CD4-positive, CD25-positive, alpha-beta regulatory T cell (primary cell): ENCODE data around the gene SH3BP2. TPM values are rescaled to one million over a fixed set of nuclear protein-coding genes. Genes with fewer than 3 reads are reported as not detected.
A peak's percentile ranks its signal among the peaks of the same experiment; 100 is the strongest.

Experiments
- ATAC-seq, 2 donors: fragments of 150-1000 bp; cut with Tn5 transposase; one replicate each; pipeline ENCODE4 v1.10.0; 2021; ENCODE audit warnings: low read depth in 2 of 2, moderate number of reproducible peaks in 2 of 2, moderate library complexity in 1 of 2
- DNase-seq, 3 donors: peaks; one replicate each; pipeline versions ENCODE4 v3.0.0 to v3.0.0-alpha.2; 2012 to 2022; ENCODE audit warnings: mixed read lengths in 1 of 3
- H3K27ac ChIP-seq: one replicate; pipeline ENCODE4 v1.7.0; 2013; ENCODE audit warnings: mild to moderate bottlenecking, low read length; ENCODE audit not compliant: insufficient read depth, poor library complexity, severe bottlenecking
- H3K27me3 ChIP-seq: one replicate; pipeline ENCODE4 v1.7.0; 2013; ENCODE audit warnings: low read length; ENCODE audit not compliant: control insufficient read depth, insufficient read depth
- H3K36me3 ChIP-seq: one replicate; pipeline ENCODE4 v1.7.0; 2013; ENCODE audit warnings: mild to moderate bottlenecking, low read length, moderate library complexity; ENCODE audit not compliant: control insufficient read depth, insufficient read depth
- H3K4me1 ChIP-seq: 2 replicates; pipeline ENCODE4 v1.7.0; 2013; ENCODE audit warnings: mild to moderate bottlenecking, low read length; ENCODE audit not compliant: insufficient read depth, control insufficient read depth, poor library complexity, severe bottlenecking
- H3K4me3 ChIP-seq: one replicate; pipeline ENCODE4 v1.7.0; 2013; ENCODE audit warnings: low read depth, mild to moderate bottlenecking, low read length, moderate library complexity
- H3K9me3 ChIP-seq, 2 experiments: 1 replicate in 1 of 2; 2 replicates in 1 of 2; pipeline ENCODE4 v1.7.0; 2013; ENCODE audit warnings: low read length in 2 of 2, mild to moderate bottlenecking in 1 of 2, moderate library complexity in 1 of 2; ENCODE audit not compliant: control insufficient read depth in 2 of 2
- H3K27ac Mint-ChIP-seq, 3 donors: one replicate each; pipeline ENCODE4 v1.8.0; 2020 to 2022; ENCODE audit warnings: mild to moderate bottlenecking in 3 of 3, mixed read lengths in 3 of 3, moderate library complexity in 2 of 3
- H3K27me3 Mint-ChIP-seq: one replicate; pipeline ENCODE4 v1.8.0; 2022; ENCODE audit warnings: mild to moderate bottlenecking, mixed read lengths
- H3K36me3 Mint-ChIP-seq: one replicate; pipeline ENCODE4 v1.8.0; 2020; ENCODE audit warnings: mixed read lengths
- H3K4me1 Mint-ChIP-seq, 4 donors: one replicate each; pipeline ENCODE4 v1.8.0; 2020 to 2022; ENCODE audit warnings: mixed read lengths in 4 of 4, mild to moderate bottlenecking in 1 of 4
- H3K4me3 Mint-ChIP-seq, 4 donors: one replicate each; pipeline ENCODE4 v1.8.0; 2020 to 2022; ENCODE audit warnings: mild to moderate bottlenecking in 4 of 4, mixed read lengths in 4 of 4, moderate library complexity in 3 of 4
- H3K9me3 Mint-ChIP-seq, 7 donors: one replicate each; pipeline ENCODE4 v1.8.0; 2020 to 2022; ENCODE audit warnings: mixed read lengths in 7 of 7, mild to moderate bottlenecking in 3 of 7, moderate library complexity in 2 of 7
- polyA plus RNA-seq, 4 donors: library from polyadenylated mRNA; unstranded; fragments of 300-500 nt; fragmentation: Illumina TruSeq; gene quantifications; one replicate each; pipeline ENCODE4 v1.2.3, GENCODE V29; 2021
- total RNA-seq: library from RNA; stranded (reverse); gene quantifications from one replicate; pipeline ENCODE4 v1.2.3, GENCODE V29; 2022

The SH3BP2 gene
- total and polyA plus RNA-seq, 5 donors from 2014 or later, result 7.6 to 61.7 (median 8.5) TPM

- Histone ChIP-seq H3K27ac (no peak overlapping the region), H3K4me1 (peaks cover 28% of the 10 kb centered on the region), H3K4me3 (no peak overlapping the region), H3K27me3 (no peaks in the 10 kb centered on the region), H3K9me3 (no peaks in the 10 kb centered on the region), H3K36me3 (peaks cover 10% of the 10 kb centered on the region)
- Mint-ChIP-seq H3K9me3 (no peaks in the 10 kb centered on the region), H3K27me3 (no peaks in the 10 kb centered on the region), H3K4me3 (no peak overlapping the region), H3K4me1 (peaks cover 31 to 85% (median 62%) of the 10 kb centered on the region in 4 donors), H3K27ac (peak overlapping the region; percentile 33 to 82 (median 82)), H3K36me3 (peaks cover 10% of the 10 kb centered on the region)
- no peak for ATAC-seq
- DNase-seq, result no peak
Observed at GRCh38 chr4:2868877-2869487, 76.1 kb downstream of the SH3BP2 start.

GRCh38 chr4:2869659-2870058 lies 76.8 kb downstream of the SH3BP2 start:
- Mint-ChIP-seq H3K4me3 (no peak overlapping the region), H3K36me3 (peaks cover 10% of the 10 kb centered on the region), H3K9me3 (no peaks in the 10 kb centered on the region), H3K4me1 (peaks cover 31 to 85% (median 61%) of the 10 kb centered on the region in 4 donors), H3K27ac (peak overlapping the region in 1 of 3 donors; percentile 33), H3K27me3 (no peaks in the 10 kb centered on the region)
- ATAC-seq, result no peak
- Histone ChIP-seq H3K36me3 (peaks cover 8% of the 10 kb centered on the region), H3K27ac (no peak overlapping the region), H3K9me3 (no peaks in the 10 kb centered on the region), H3K4me1 (peaks cover 27% of the 10 kb centered on the region), H3K4me3 (no peak overlapping the region), H3K27me3 (no peaks in the 10 kb centered on the region)
- no peak for DNase-seq

- H3K4me3 ChIP-seq, result no peak overlapping the region
- Mint-ChIP-seq H3K27ac (peak overlapping the region in 1 of 3 donors; percentile 67), H3K9me3 (no peaks in the 10 kb centered on the region), H3K4me1 (peaks cover 28 to 85% (median 58%) of the 10 kb centered on the region in 4 donors), H3K36me3 (peaks cover 10% of the 10 kb centered on the region), H3K4me3 (no peak overlapping the region), H3K27me3 (no peaks in the 10 kb centered on the region)
- no peaks in the 10 kb centered on the region for H3K9me3 ChIP-seq
- H3K36me3 ChIP-seq, result peaks cover 8% of the 10 kb centered on the region
- no peak for ATAC-seq
- H3K27me3 ChIP-seq, result no peaks in the 10 kb centered on the region
- no peak overlapping the region for H3K27ac ChIP-seq
- H3K4me1 ChIP-seq, result peaks cover 25% of the 10 kb centered on the region
- no peak for DNase-seq
Observed at GRCh38 chr4:2870082-2870481, 77.2 kb downstream of the SH3BP2 start.

GRCh38 chr4:2871466-2871865 lies 78.6 kb downstream of the SH3BP2 start:
- Histone ChIP-seq H3K27ac (peak overlapping the region; percentile 47), H3K4me3 (no peak overlapping the region), H3K9me3 (no peaks in the 10 kb centered on the region), H3K36me3 (peaks cover 14% of the 10 kb centered on the region), H3K27me3 (no peaks in the 10 kb centered on the region), H3K4me1 (peaks cover 22% of the 10 kb centered on the region)
- peaks cover 16% of the 10 kb centered on the region for H3K36me3 Mint-ChIP-seq
- H3K27me3 Mint-ChIP-seq, result no peaks in the 10 kb centered on the region
- H3K4me3 Mint-ChIP-seq, result peak overlapping the region in 1 of 4 donors; percentile 22
- ATAC-seq (no peak), DNase-seq (no peak)
- H3K9me3 Mint-ChIP-seq, result no peaks in the 10 kb centered on the region
- peak overlapping the region; percentile 16 to 67 (median 62) for H3K27ac Mint-ChIP-seq
- H3K4me1 Mint-ChIP-seq, result peaks cover 31 to 86% (median 61%) of the 10 kb centered on the region in 4 donors

- no peaks in the 10 kb centered on the region for H3K27me3 Mint-ChIP-seq
- peak overlapping the region in 2 of 4 donors; percentile 1 to 22 for H3K4me3 Mint-ChIP-seq
Observed at GRCh38 chr4:2871911-2872310, 79.0 kb downstream of the SH3BP2 start.

GRCh38 chr4:2873329-2873728 lies 80.4 kb downstream of the SH3BP2 start:
- H3K27ac Mint-ChIP-seq, result no peak overlapping the region
- peaks cover 25% of the 10 kb centered on the region for H3K36me3 ChIP-seq
- H3K27me3 Mint-ChIP-seq, result no peaks in the 10 kb centered on the region
- no peak for ATAC-seq
- peaks cover 27% of the 10 kb centered on the region for H3K36me3 Mint-ChIP-seq
- no peaks in the 10 kb centered on the region for H3K27me3 ChIP-seq
- H3K9me3 Mint-ChIP-seq, result no peaks in the 10 kb centered on the region
- H3K4me1 Mint-ChIP-seq, result peaks cover 23 to 80% (median 59%) of the 10 kb centered on the region in 4 donors
- H3K27ac ChIP-seq, result no peak overlapping the region
- H3K4me1 ChIP-seq, result peaks cover 27% of the 10 kb centered on the region
- no peak overlapping the region for H3K4me3 ChIP-seq
- DNase-seq, result no peak
- no peaks in the 10 kb centered on the region for H3K9me3 ChIP-seq
- no peak overlapping the region for H3K4me3 Mint-ChIP-seq

More at GRCh38 chr4:2871911-2872310, 79.0 kb downstream of the SH3BP2 start:
- peak in 1 of 2 donors; percentile 45 for ATAC-seq
- Mint-ChIP-seq H3K4me1 (peaks cover 31 to 84% (median 61%) of the 10 kb centered on the region in 4 donors), H3K9me3 (no peaks in the 10 kb centered on the region), H3K27ac (peak overlapping the region; percentile 16 to 67 (median 62)), H3K36me3 (peaks cover 17% of the 10 kb centered on the region)
- Histone ChIP-seq H3K27ac (peak overlapping the region; percentile 47), H3K27me3 (no peaks in the 10 kb centered on the region), H3K4me3 (peak overlapping the region; percentile 33), H3K4me1 (peaks cover 22% of the 10 kb centered on the region), H3K9me3 (no peaks in the 10 kb centered on the region), H3K36me3 (peaks cover 15% of the 10 kb centered on the region)
- DNase-seq, result peak in 1 of 3 donors; percentile 37

GRCh38 chr4:2874861-2875260 lies 82.0 kb downstream of the SH3BP2 start:
- Histone ChIP-seq H3K36me3 (peaks cover 31% of the 10 kb centered on the region), H3K9me3 (no peaks in the 10 kb centered on the region), H3K27ac (no peak overlapping the region), H3K27me3 (no peaks in the 10 kb centered on the region), H3K4me3 (no peak overlapping the region), H3K4me1 (peaks cover 21% of the 10 kb centered on the region)
- DNase-seq (no peak), ATAC-seq (no peak)
- Mint-ChIP-seq H3K27me3 (no peaks in the 10 kb centered on the region), H3K4me3 (no peak overlapping the region), H3K4me1 (peaks cover 20 to 71% (median 54%) of the 10 kb centered on the region in 4 donors), H3K9me3 (no peaks in the 10 kb centered on the region), H3K27ac (peak overlapping the region in 1 of 3 donors; percentile 64), H3K36me3 (peaks cover 32% of the 10 kb centered on the region)

- peak overlapping the region in 2 of 3 donors; percentile 78 to 80 for H3K27ac Mint-ChIP-seq
- peaks cover 23 to 66% (median 49%) of the 10 kb centered on the region in 4 donors for H3K4me1 Mint-ChIP-seq
- DNase-seq (no peak), ATAC-seq (no peak)
- no peaks in the 10 kb centered on the region for H3K9me3 Mint-ChIP-seq
- Histone ChIP-seq H3K4me1 (peaks cover 21% of the 10 kb centered on the region), H3K9me3 (no peaks in the 10 kb centered on the region), H3K27ac (no peak overlapping the region), H3K27me3 (no peaks in the 10 kb centered on the region), H3K4me3 (no peak overlapping the region), H3K36me3 (peaks cover 36% of the 10 kb centered on the region)
- H3K4me3 Mint-ChIP-seq, result no peak overlapping the region
- peaks cover 36% of the 10 kb centered on the region for H3K36me3 Mint-ChIP-seq
- no peaks in the 10 kb centered on the region for H3K27me3 Mint-ChIP-seq
Observed at GRCh38 chr4:2875556-2875955, 82.7 kb downstream of the SH3BP2 start.
